ENCODE measurements around the gene MSI2. TPM values are rescaled to one million over a fixed set of nuclear protein-coding genes. Genes with fewer than 3 reads are reported as not detected.

Gene MSI2
- total RNA-seq, 1 donor from 2014 or later: 144 TPM

- Mint-ChIP-seq H3K27ac (no peak overlapping the region), H3K36me3 (no peaks in the 10 kb centered on the region), H3K4me3 (no peak overlapping the region), H3K27me3 (ENCODE audit: low read depth) (no peaks in the 10 kb centered on the region), H3K4me1 (peaks cover 17% of the 10 kb centered on the region), H3K9me3 (no peaks in the 10 kb centered on the region)
- TF ChIP-seq, protein P1, sequence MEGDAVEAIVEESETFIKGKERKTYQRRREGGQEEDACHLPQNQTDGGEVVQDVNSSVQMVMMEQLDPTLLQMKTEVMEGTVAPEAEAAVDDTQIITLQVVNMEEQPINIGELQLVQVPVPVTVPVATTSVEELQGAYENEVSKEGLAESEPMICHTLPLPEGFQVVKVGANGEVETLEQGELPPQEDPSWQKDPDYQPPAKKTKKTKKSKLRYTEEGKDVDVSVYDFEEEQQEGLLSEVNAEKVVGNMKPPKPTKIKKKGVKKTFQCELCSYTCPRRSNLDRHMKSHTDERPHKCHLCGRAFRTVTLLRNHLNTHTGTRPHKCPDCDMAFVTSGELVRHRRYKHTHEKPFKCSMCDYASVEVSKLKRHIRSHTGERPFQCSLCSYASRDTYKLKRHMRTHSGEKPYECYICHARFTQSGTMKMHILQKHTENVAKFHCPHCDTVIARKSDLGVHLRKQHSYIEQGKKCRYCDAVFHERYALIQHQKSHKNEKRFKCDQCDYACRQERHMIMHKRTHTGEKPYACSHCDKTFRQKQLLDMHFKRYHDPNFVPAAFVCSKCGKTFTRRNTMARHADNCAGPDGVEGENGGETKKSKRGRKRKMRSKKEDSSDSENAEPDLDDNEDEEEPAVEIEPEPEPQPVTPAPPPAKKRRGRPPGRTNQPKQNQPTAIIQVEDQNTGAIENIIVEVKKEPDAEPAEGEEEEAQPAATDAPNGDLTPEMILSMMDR (IDR thresholded peaks at IDR 0.05; ENCODE audit: unreplicated experiment): no peak
- DNase-seq (ENCODE audit: low spot score in 2 of 2, unreplicated experiment in 2 of 2): no peak
These were observed 315.7 kb downstream of the MSI2 start for GRCh38 chr17:57572062-57572461.

DNA sequence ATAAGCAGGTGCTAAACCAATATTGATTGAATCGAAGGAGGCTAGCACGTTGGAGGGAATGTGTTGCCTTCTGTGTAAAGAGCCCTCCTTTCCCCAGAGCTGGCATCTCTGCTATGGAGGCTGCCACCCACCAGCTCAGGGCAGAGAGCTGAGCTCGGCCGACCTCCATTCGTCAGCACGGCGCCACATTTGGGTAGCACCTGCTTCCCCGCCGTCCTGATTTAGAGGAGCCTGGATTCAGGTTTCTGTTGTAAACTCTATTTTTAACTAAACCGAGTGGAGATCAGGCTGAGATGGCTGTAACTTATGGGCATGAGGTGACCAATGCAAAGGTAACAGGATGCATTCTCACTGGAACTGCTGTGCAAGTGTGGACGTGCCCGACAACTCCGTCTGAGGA, 316.3 kb downstream of the MSI2 start:
- Mint-ChIP-seq H3K4me1 (peaks cover 21% of the 10 kb centered on the region), H3K4me3 (no peak overlapping the region), H3K9me3 (no peaks in the 10 kb centered on the region), H3K36me3 (no peaks in the 10 kb centered on the region), H3K27ac (no peak overlapping the region), H3K27me3 (ENCODE audit: low read depth) (no peaks in the 10 kb centered on the region)
- TF ChIP-seq, protein P1 (IDR thresholded peaks at IDR 0.05; ENCODE audit: unreplicated experiment): no peak
- no peak for DNase-seq (ENCODE audit: low spot score in 2 of 2, unreplicated experiment in 2 of 2)

GRCh38 chr17:57574040-57574513, 317.8 kb downstream of the MSI2 start:
- Mint-ChIP-seq H3K36me3 (no peaks in the 10 kb centered on the region), H3K4me1 (peaks cover 29% of the 10 kb centered on the region), H3K27ac (no peak overlapping the region), H3K4me3 (no peak overlapping the region), H3K9me3 (no peaks in the 10 kb centered on the region), H3K27me3 (ENCODE audit: low read depth) (no peaks in the 10 kb centered on the region)
- TF ChIP-seq, protein P1 (IDR thresholded peaks at IDR 0.05; ENCODE audit: unreplicated experiment): no peak
- DNase-seq (ENCODE audit: low spot score in 2 of 2, unreplicated experiment in 2 of 2): no peak

GRCh38 chr17:57576744-57577143, 320.4 kb downstream of the MSI2 start:
- H3K4me1 Mint-ChIP-seq: peaks cover 30% of the 10 kb centered on the region
- H3K27me3 Mint-ChIP-seq (ENCODE audit: low read depth): no peaks in the 10 kb centered on the region
- no peak overlapping the region for H3K4me3 Mint-ChIP-seq
- DNase-seq (ENCODE audit: low spot score in 2 of 2, unreplicated experiment in 2 of 2): no peak
- no peak overlapping the region for H3K27ac Mint-ChIP-seq
- H3K36me3 Mint-ChIP-seq: no peaks in the 10 kb centered on the region
- TF ChIP-seq, protein P1 (IDR thresholded peaks at IDR 0.05; ENCODE audit: unreplicated experiment): no peak
- H3K9me3 Mint-ChIP-seq: no peaks in the 10 kb centered on the region

DNA sequence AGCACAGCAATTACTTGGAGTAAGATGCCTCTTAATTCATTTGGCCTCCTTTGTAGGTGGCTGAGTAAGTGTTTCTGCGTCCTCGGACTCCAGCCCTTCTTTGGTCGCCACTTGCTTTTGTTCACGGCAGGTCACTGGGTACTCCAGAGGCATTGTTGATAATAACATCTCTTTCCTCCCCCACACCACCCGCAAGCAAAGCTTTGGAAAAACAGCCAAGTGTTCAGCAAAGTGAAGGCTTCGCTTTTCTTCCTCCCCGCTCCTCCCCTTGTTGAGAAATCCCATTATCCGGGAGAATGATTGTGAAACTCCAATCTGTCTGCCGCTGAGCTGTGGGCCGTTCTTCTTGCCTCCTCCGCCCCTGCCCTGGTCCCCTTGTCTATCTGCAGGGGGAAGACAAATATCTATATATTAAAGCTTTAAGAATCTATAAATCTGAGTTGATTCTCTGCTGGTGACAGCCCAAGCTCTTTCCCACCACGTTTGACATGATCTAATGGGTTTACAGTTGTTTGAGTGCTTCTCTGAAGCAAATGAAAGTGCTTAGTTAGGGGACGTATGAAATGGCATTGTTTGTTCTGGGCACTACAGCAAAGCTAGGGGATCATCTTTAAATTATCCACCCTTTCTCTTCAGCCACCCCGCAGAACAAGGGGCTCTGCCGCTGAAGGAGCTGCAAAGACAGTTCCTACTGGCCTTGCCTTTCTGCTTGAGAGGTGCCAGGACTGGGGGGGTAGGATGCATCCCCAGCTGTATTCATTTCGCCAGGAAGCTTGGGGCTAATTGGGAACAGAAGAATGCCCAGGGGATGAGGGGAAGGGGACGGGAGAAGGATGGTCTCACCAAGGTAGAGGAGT, 321.7 kb downstream of the MSI2 start:
- H3K27me3 Mint-ChIP-seq (ENCODE audit: low read depth): no peaks in the 10 kb centered on the region
- TF ChIP-seq, protein P1 (IDR thresholded peaks at IDR 0.05; ENCODE audit: unreplicated experiment): no peak
- peak overlapping the region; percentile 40 for H3K27ac Mint-ChIP-seq
- no peak for DNase-seq (ENCODE audit: low spot score in 2 of 2, unreplicated experiment in 2 of 2)
- no peaks in the 10 kb centered on the region for H3K9me3 Mint-ChIP-seq
- peaks cover 35% of the 10 kb centered on the region for H3K4me1 Mint-ChIP-seq
- H3K36me3 Mint-ChIP-seq: no peaks in the 10 kb centered on the region
- H3K4me3 Mint-ChIP-seq: peak overlapping the region; percentile 32

All from mesothelial cell of epicardium (in vitro differentiated cells).